GM12873 (cell line): ENCODE measurements around the gene ALOX15B.

Source experiments
- CTCF ChIP-seq: IDR thresholded peaks from 2 replicates; pipeline ENCODE4 v1.5.1; 2012; ENCODE audit warnings: low read depth, mild to moderate bottlenecking, moderate library complexity, low read length, control low read depth; ENCODE audit not compliant: insufficient read depth; ENCODE audit errors: missing control alignments

Gene ALOX15B

GRCh38 chr17:8015236-8015956 lies 23.5 kb upstream of the ALOX15B start:
- TF ChIP-seq CTCF: no peak

GRCh38 chr17:8015957-8016631 lies 22.8 kb upstream of the ALOX15B start:
- no peak for TF ChIP-seq CTCF

GRCh38 chr17:8016632-8017424 lies 22.0 kb upstream of the ALOX15B start:
- TF ChIP-seq CTCF: peak; percentile 81

GRCh38 chr17:8018436-8018835 lies 20.4 kb upstream of the ALOX15B start:
- TF ChIP-seq CTCF: no peak

- TF ChIP-seq CTCF: no peak
Measured at GRCh38 chr17:8019166-8019565, 19.7 kb upstream of the ALOX15B start.

GRCh38 chr17:8019665-8020650 lies 18.9 kb upstream of the ALOX15B start:
- no peak for TF ChIP-seq CTCF
